ENCODE results near the gene C11orf97. TPM values are rescaled to one million over a fixed set of nuclear protein-coding genes. Genes with fewer than 3 reads are reported as not detected.

Gene C11orf97
- total RNA-seq, 1 experiment from 2014 or later, result not detected

DNA sequence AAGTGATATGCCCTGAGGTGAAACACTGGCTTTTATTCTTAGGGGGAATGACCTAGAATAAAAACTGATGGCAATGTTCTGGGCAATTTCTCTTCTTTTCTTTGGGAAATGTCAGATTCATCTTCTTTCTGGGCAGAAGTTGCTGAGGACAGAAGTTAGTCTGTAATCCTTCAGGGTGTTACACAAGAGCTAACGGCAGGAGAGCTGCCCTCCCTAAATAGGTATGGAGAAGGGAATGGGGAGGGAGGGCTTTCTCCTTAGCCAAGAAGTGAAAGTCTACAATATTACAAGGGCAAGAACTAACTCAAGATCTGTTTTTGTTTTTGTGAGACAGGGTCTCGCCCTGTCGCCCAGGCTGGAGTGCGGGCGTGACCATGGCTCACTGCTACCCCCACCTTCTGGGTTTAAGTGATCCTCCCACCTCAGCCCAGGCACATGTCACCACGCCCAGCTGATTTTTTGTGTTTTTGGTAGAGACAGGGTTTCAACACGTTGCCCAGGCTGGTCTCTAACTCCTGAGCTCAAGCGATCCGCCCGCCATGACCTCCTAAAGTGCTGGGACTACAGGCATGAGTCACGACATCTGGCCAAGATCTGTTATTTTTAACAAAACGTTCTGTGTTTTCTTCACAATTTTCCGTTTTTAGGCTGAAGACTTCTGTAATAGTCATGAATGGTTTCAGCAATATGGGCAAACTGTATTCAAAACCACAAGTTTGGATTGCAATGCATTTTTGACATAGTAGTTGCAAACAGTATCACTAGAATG lies 62.1 kb downstream of the C11orf97 start:
- TF ChIP-seq, protein P1, sequence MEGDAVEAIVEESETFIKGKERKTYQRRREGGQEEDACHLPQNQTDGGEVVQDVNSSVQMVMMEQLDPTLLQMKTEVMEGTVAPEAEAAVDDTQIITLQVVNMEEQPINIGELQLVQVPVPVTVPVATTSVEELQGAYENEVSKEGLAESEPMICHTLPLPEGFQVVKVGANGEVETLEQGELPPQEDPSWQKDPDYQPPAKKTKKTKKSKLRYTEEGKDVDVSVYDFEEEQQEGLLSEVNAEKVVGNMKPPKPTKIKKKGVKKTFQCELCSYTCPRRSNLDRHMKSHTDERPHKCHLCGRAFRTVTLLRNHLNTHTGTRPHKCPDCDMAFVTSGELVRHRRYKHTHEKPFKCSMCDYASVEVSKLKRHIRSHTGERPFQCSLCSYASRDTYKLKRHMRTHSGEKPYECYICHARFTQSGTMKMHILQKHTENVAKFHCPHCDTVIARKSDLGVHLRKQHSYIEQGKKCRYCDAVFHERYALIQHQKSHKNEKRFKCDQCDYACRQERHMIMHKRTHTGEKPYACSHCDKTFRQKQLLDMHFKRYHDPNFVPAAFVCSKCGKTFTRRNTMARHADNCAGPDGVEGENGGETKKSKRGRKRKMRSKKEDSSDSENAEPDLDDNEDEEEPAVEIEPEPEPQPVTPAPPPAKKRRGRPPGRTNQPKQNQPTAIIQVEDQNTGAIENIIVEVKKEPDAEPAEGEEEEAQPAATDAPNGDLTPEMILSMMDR (IDR thresholded peaks at IDR 0.05; ENCODE audit: unreplicated experiment), result no peak
- CTCF ChIA-PET, result interaction anchor here (0.6 to 1.3 kb wide), 4 partner anchors 11 to 391 kb away, joined by 3 read pairs; partner anchors contain the start of gene AMOTL1

DNA sequence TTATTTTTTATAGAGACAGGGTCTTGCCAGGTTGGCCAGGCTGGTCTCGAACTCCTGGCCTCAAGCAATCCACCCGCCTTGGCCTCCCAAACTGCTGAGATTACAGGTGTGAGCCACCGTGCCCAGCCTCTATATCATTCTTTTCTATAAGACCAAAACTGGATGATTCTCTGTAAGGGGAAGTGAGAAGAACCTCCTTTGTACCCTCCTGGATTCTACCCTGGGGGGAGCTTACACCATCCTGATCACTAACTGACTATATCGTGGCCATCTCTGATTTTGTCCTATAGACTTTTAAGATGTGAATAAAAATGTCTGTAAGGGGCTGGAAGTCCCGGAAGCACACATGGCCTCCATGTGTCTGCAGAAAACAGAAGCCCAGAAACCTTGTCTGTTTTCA lies 64.0 kb downstream of the C11orf97 start:
- Mint-ChIP-seq H3K9me3 (ENCODE audit: unreplicated experiment) (no peaks in the 10 kb centered on the region), H3K4me1 (ENCODE audit: insufficient read depth, unreplicated experiment) (peaks cover 9% of the 10 kb centered on the region), H3K27me3 (ENCODE audit: insufficient read depth, unreplicated experiment) (no peaks in the 10 kb centered on the region), H3K27ac (ENCODE audit: low read depth, unreplicated experiment) (no peak overlapping the region), H3K4me3 (ENCODE audit: unreplicated experiment) (no peak overlapping the region), H3K36me3 (ENCODE audit: insufficient read depth, unreplicated experiment) (no peaks in the 10 kb centered on the region)
- no peak for DNase-seq (ENCODE audit: unreplicated experiment)
- intact Hi-C loops (cut with micrococcal nuclease), result no loop called here
- CTCF ChIA-PET, result interaction anchor here (0.7 to 2.2 kb wide), 3 partner anchors 9 to 42 kb away, joined by 3 to 6 read pairs (median 3); no protein-coding TSS in a partner anchor
- POLR2A ChIA-PET, result no interaction called here
- TF ChIP-seq, protein P1 (IDR thresholded peaks at IDR 0.05; ENCODE audit: unreplicated experiment), result no peak
- no TSS peak for BruUV-seq (replicated peaks)

More for the DNA sequence above, 62.1 kb downstream of the C11orf97 start:
- Mint-ChIP-seq H3K36me3 (ENCODE audit: insufficient read depth, unreplicated experiment) (no peaks in the 10 kb centered on the region), H3K9me3 (ENCODE audit: unreplicated experiment) (no peaks in the 10 kb centered on the region), H3K27ac (ENCODE audit: low read depth, unreplicated experiment) (peak overlapping the region; percentile 72), H3K4me3 (ENCODE audit: unreplicated experiment) (peak overlapping the region; percentile 58), H3K27me3 (ENCODE audit: insufficient read depth, unreplicated experiment) (no peaks in the 10 kb centered on the region), H3K4me1 (ENCODE audit: insufficient read depth, unreplicated experiment) (peaks cover 7% of the 10 kb centered on the region)
- BruUV-seq (replicated peaks), result no TSS peak
- intact Hi-C loops (cut with micrococcal nuclease), result no loop called here
- POLR2A ChIA-PET, result no interaction called here
- peak; percentile 43 for DNase-seq (ENCODE audit: unreplicated experiment)

DNA sequence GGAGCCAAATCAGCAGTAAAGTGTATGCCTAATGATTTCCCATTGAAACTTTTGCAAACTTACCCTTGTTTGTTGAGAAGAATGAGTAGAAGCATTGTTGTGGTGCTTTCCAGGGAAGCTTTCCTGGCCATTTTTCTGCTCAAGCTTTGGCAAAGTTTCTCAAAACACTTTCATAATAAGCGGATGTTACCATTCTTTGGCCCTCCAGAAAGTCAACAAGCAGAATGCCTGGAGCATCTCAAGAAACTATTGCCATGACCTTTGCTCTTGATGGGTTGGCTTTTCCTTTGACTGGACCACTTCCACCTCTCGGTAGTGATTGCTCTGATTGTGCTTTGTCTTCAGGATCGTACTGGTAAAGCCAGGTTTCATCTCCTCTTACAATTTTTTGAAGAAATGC lies 65.6 kb downstream of the C11orf97 start:
- peaks cover 22% of the 10 kb centered on the region for H3K4me1 Mint-ChIP-seq (ENCODE audit: insufficient read depth, unreplicated experiment)
- CTCF ChIA-PET, result interaction anchor here (0.7 kb wide), 1 partner anchor 911 kb away, joined by 3 read pairs; no protein-coding TSS in a partner anchor
- H3K4me3 Mint-ChIP-seq (ENCODE audit: unreplicated experiment), result no peak overlapping the region
- POLR2A ChIA-PET, result no interaction called here
- BruUV-seq (replicated peaks), result no TSS peak
- TF ChIP-seq, protein P1 (IDR thresholded peaks at IDR 0.05; ENCODE audit: unreplicated experiment), result no peak
- DNase-seq (ENCODE audit: unreplicated experiment), result no peak
- H3K27ac Mint-ChIP-seq (ENCODE audit: low read depth, unreplicated experiment), result no peak overlapping the region
- intact Hi-C loops (cut with micrococcal nuclease), result no loop called here
- H3K36me3 Mint-ChIP-seq (ENCODE audit: insufficient read depth, unreplicated experiment), result no peaks in the 10 kb centered on the region
- H3K27me3 Mint-ChIP-seq (ENCODE audit: insufficient read depth, unreplicated experiment), result no peaks in the 10 kb centered on the region
- H3K9me3 Mint-ChIP-seq (ENCODE audit: unreplicated experiment), result no peaks in the 10 kb centered on the region

Small RNAs within 50 kb of the gene (microRNA-seq; reads per million reads assigned to microRNA genes)
- gene MIR548L, result 26.7 reads per million, percentile 62 among the genes with 10 or more reads in this experiment

Other genes starting within 250 kb of the C11orf97 start
- not detected in 2 replicates for gene IZUMO1R, start 207.9 kb upstream of the C11orf97 start, total RNA-seq (2022)
- gene GPR83, start 111.0 kb upstream of the C11orf97 start, total RNA-seq (2022), result not detected in 2 replicates
- gene MRE11, start 18.6 kb upstream of the C11orf97 start, total RNA-seq (2022), result 13.2 and 15.1 TPM in 2 replicates
- 9.7 and 13.0 TPM in 2 replicates for gene ANKRD49, start 18.5 kb upstream of the C11orf97 start, total RNA-seq (2022)
- 0.23 and 0.32 TPM in 2 replicates for gene FUT4, start 31.5 kb downstream of the C11orf97 start, total RNA-seq (2022)
- gene PIWIL4, start 54.9 kb downstream of the C11orf97 start, total RNA-seq (2022), result not detected in 2 replicates